CD14-positive monocyte (primary cell): ENCODE data around the gene MISP3. TPM values are rescaled to one million over a fixed set of nuclear protein-coding genes. Genes with fewer than 3 reads are reported as not detected.
"Not testable (repeated sequence)": the region's sequence is repeated elsewhere in the genome, so short reads cannot be mapped to it uniquely, and the experiment has no call there.

Experiments used
- DNase-seq, 3 donors: peaks; one replicate each; pipeline ENCODE4 v3.0.0-alpha.2; 2011 to 2022
- H2AFZ ChIP-seq: 2 replicates; pipeline ENCODE4 v1.6.0; 2012; ENCODE audit warnings: mild to moderate bottlenecking, low read depth, low read length, inconsistent platforms; ENCODE audit not compliant: insufficient read depth, poor library complexity, severe bottlenecking
- H3K27ac ChIP-seq, 2 donors: 1 replicate in 1 of 2; 2 replicates in 1 of 2; pipeline ENCODE4 v1.5.1; 2012 to 2013; ENCODE audit warnings: low read length in 2 of 2, control low read depth in 1 of 2, inconsistent platforms in 1 of 2, low read depth in 1 of 2, mild to moderate bottlenecking in 1 of 2
- H3K27me3 ChIP-seq, 2 donors: one replicate each; pipeline versions ENCODE4 v1.6.0 to v1.6.1; 2011 to 2013; ENCODE audit warnings: low read length in 2 of 2; ENCODE audit not compliant: control insufficient read depth in 2 of 2, insufficient read depth in 2 of 2
- H3K36me3 ChIP-seq, 2 donors: replicated peaks in 1 of 2; 1 replicate in 1 of 2; 2 replicates in 1 of 2; pipeline versions ENCODE4 v1.5.1 to v1.6.1; 2012 to 2013; ENCODE audit warnings: low read length in 2 of 2, control low read depth in 1 of 2, inconsistent platforms in 1 of 2, mild to moderate bottlenecking in 1 of 2; ENCODE audit not compliant: insufficient read depth in 2 of 2, control insufficient read depth in 1 of 2
- H3K4me1 ChIP-seq, 2 donors: 1 replicate in 1 of 2; 2 replicates in 1 of 2; pipeline versions ENCODE4 v1.5.1 to v1.6.1; 2012 to 2013; ENCODE audit warnings: low read length in 2 of 2, control low read depth in 1 of 2, inconsistent platforms in 1 of 2, mild to moderate bottlenecking in 1 of 2, moderate library complexity in 1 of 2; ENCODE audit not compliant: insufficient read depth in 2 of 2, control insufficient read depth in 1 of 2
- H3K4me2 ChIP-seq: replicated peaks from 2 replicates; pipeline ENCODE3; 2012; ENCODE audit warnings: low read length, moderate library complexity, mild to moderate bottlenecking; ENCODE audit not compliant: poor library complexity, severe bottlenecking; ENCODE audit errors: extremely low read depth
- H3K4me3 ChIP-seq, 3 experiments: fragments of 200-600 bp in 1 of 3; sonication (generic) in 1 of 3; replicated peaks in 1 of 3; 1 replicate in 2 of 3; 2 replicates in 1 of 3; pipeline ENCODE4 v1.5.1; 2011 to 2013; ENCODE audit warnings: low read length in 3 of 3, mild to moderate bottlenecking in 3 of 3, control low read depth in 2 of 3, low read depth in 2 of 3, inconsistent platforms in 1 of 3, moderate library complexity in 1 of 3
- H3K79me2 ChIP-seq: 2 replicates; pipeline ENCODE4 v1.6.0; 2012; ENCODE audit warnings: mild to moderate bottlenecking, control low read depth, inconsistent platforms, low read length, moderate library complexity; ENCODE audit not compliant: insufficient read depth
- H3K9ac ChIP-seq: 2 replicates; pipeline ENCODE4 v1.6.0; 2017; ENCODE audit warnings: low read length, mild to moderate bottlenecking; ENCODE audit not compliant: insufficient read depth, poor library complexity, severe bottlenecking
- H3K9me3 ChIP-seq, 2 donors: replicated peaks in 1 of 2; 1 replicate in 1 of 2; 2 replicates in 1 of 2; pipeline versions ENCODE4 v1.5.1 to v1.6.1; 2012 to 2013; ENCODE audit warnings: low read length in 2 of 2, control low read depth in 1 of 2; ENCODE audit not compliant: control insufficient read depth in 1 of 2, insufficient read depth in 1 of 2
- H4K20me1 ChIP-seq: 2 replicates; pipeline ENCODE4 v1.6.0; 2012; ENCODE audit warnings: mild to moderate bottlenecking, low read length, control low read depth, moderate library complexity; ENCODE audit not compliant: insufficient read depth
- H3K27ac Mint-ChIP-seq, 7 donors: one replicate each; pipeline ENCODE4 v1.8.0; 2020; ENCODE audit warnings: mild to moderate bottlenecking in 7 of 7, mixed read lengths in 7 of 7, moderate library complexity in 6 of 7, inconsistent platforms in 2 of 7
- H3K27me3 Mint-ChIP-seq, 3 donors: one replicate each; pipeline ENCODE4 v1.8.0; 2021 to 2022; ENCODE audit warnings: low read depth in 3 of 3, mild to moderate bottlenecking in 3 of 3, mixed read lengths in 3 of 3, moderate library complexity in 3 of 3, inconsistent platforms in 1 of 3
- H3K36me3 Mint-ChIP-seq, 2 donors: one replicate each; pipeline ENCODE4 v1.8.0; 2020; ENCODE audit warnings: mixed read lengths in 2 of 2, inconsistent platforms in 1 of 2, mild to moderate bottlenecking in 1 of 2
- H3K4me1 Mint-ChIP-seq: one replicate; pipeline ENCODE4 v1.8.0; 2020; ENCODE audit warnings: mild to moderate bottlenecking, mixed read lengths
- H3K4me3 Mint-ChIP-seq, 2 donors: one replicate each; pipeline ENCODE4 v1.8.0; 2020; ENCODE audit warnings: mild to moderate bottlenecking in 2 of 2, mixed read lengths in 2 of 2, moderate library complexity in 1 of 2
- H3K9me3 Mint-ChIP-seq, 7 donors: one replicate each; pipeline ENCODE4 v1.8.0; 2020 to 2022; ENCODE audit warnings: mixed read lengths in 7 of 7, mild to moderate bottlenecking in 6 of 7, moderate library complexity in 6 of 7, inconsistent platforms in 2 of 7
- WGBS: methylation state at CpG from one replicate; pipeline ENCODE4 v1.1.5; 2013; ENCODE audit warnings: missing lambda C conversion rate; ENCODE audit not compliant: insufficient coverage; 5-methylcytosine and 5-hydroxymethylcytosine counted together
- intact Hi-C, 2 donors: fragments of 100-400 bp; cut with micrococcal nuclease; formaldehyde crosslinking; loops; one replicate each; pipeline versions ENCODE4 v1.15.0 to v1.15.1; 2023
- polyA plus RNA-seq, 3 donors: library from polyadenylated mRNA; depleted of rRNA in 1 of 3; unstranded in 2 of 3; stranded (reverse) in 1 of 3; fragments of 300-500 nt in 2 of 3; fragments of >200 nt in 1 of 3; fragmentation: Illumina TruSeq in 2 of 3; gene quantifications; 1 replicate in 2 of 3; 2 replicates in 1 of 3; pipeline ENCODE4 v1.2.3, GENCODE V29; 2012 to 2021
- TF ChIP-seq, protein P1 (sequence below): fragments of 200-600 bp; IDR thresholded peaks from one replicate; pipeline ENCODE4 v1.8.0; 2022; ENCODE audit warnings: antibody characterized with exemption, mild to moderate bottlenecking

MISP3 gene
- polyA plus RNA-seq, 3 donors, result 0.42 to 0.77 (median 0.52) TPM

DNA sequence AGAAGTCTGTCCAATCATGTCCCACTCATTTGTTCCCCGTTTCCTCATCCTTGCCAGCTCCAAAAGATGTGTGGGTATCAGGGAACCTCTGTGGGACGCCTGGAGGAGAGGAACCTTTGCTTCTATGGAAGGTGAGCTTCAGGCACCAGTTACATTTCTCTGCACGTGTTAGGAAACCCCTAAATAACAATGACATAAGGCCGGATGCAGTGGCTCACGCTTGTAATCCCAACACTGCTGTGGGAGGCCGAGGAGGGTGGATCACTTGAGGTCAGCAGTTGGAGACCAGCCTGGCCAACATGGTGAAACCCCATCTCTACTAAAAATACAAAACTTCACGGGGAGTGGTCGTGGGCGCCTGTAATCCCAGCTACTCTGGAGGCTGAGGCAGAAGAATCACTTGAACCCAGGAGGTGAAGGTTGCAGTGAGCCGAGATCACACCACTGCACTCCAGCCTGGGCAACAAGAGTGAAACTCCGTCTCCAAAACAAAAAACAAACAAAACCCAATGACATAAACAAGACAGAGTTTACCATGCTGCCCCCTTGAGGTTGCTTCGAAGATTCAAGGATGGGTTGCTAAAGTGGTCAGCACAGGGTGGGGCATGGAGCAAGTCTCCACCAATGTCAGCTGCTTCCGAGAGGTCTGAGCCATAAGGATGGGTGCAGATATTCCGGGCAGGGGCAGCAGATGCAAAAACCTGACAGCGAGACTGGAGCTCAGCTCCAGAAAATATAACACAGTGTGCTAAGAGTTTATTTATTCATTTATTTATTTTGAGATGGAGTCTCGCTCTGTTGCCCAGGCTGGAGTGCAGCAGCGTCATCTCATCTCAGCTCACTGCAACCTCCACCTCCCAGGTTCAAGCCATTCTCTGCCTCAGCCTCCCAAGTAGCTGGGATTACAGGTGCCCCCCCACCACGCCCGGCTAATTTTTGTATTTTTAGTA is 29.7 kb upstream of the MISP3 start:
- H3K9me3 Mint-ChIP-seq, H4K20me1 ChIP-seq, H3K27me3 ChIP-seq, H3K4me1 ChIP-seq, H3K4me3 Mint-ChIP-seq, H3K27me3 Mint-ChIP-seq, H3K4me2 ChIP-seq, H3K79me2 ChIP-seq, H3K9me3 ChIP-seq, H3K4me3 ChIP-seq, H2AFZ ChIP-seq, H3K9ac ChIP-seq: not testable (repeated sequence)
- intact Hi-C loops, result loop anchor here in 1 of 2 donors (10.0 kb wide), 1 partner anchor 158 kb away; no protein-coding TSS in a partner anchor
- peak overlapping the region; percentile 82 to 93 (median 86) for H3K27ac Mint-ChIP-seq
- H3K4me1 Mint-ChIP-seq, result peaks cover 21% of the 10 kb centered on the region
- WGBS, result 30% methylated on average over 2 of the region's 19 CpGs
- peaks cover 69 to 97% of the 10 kb centered on the region in 2 donors for H3K36me3 Mint-ChIP-seq
- peaks cover 66 to 87% of the 10 kb centered on the region in 2 donors for H3K36me3 ChIP-seq
- TF ChIP-seq, protein P1, sequence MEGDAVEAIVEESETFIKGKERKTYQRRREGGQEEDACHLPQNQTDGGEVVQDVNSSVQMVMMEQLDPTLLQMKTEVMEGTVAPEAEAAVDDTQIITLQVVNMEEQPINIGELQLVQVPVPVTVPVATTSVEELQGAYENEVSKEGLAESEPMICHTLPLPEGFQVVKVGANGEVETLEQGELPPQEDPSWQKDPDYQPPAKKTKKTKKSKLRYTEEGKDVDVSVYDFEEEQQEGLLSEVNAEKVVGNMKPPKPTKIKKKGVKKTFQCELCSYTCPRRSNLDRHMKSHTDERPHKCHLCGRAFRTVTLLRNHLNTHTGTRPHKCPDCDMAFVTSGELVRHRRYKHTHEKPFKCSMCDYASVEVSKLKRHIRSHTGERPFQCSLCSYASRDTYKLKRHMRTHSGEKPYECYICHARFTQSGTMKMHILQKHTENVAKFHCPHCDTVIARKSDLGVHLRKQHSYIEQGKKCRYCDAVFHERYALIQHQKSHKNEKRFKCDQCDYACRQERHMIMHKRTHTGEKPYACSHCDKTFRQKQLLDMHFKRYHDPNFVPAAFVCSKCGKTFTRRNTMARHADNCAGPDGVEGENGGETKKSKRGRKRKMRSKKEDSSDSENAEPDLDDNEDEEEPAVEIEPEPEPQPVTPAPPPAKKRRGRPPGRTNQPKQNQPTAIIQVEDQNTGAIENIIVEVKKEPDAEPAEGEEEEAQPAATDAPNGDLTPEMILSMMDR, result peak; percentile 55
- DNase-seq, result peak; percentile 54 to 68 (median 66)
- peak overlapping the region; percentile 44 to 73 for H3K27ac ChIP-seq

DNA sequence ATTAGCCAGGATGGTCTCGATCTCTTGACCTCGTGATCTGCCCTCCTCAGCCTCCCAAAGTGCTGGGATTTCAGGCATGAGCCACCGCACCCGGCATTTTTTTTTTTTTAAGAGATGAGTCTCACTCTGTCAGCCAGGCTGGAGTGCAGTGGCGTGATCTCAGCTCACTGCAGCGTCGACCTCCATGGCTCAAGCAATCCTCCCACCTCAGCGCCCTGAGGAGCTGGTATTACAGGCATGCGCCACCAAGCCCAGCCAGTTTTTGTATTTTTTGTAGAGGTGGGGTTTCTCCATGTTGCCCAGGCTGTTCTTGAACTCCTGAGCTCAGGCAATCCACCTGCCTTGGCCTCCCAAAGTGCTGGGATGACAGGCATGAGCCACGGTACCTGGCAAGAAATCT is 24.7 kb upstream of the MISP3 start:
- not testable (repeated sequence) for H3K79me2 ChIP-seq, H4K20me1 ChIP-seq, H3K4me3 ChIP-seq, H3K27me3 ChIP-seq, DNase-seq, H3K4me1 ChIP-seq, H2AFZ ChIP-seq, H3K9me3 ChIP-seq, H3K4me2 ChIP-seq, H3K9ac ChIP-seq, H3K27me3 Mint-ChIP-seq, H3K27ac Mint-ChIP-seq, H3K4me3 Mint-ChIP-seq, H3K27ac ChIP-seq
- H3K9me3 Mint-ChIP-seq, result peaks cover 5 to 16% (median 8%) of the 10 kb centered on the region in 7 donors
- 98% methylated on average over 5 of the region's 10 CpGs for WGBS
- H3K36me3 Mint-ChIP-seq, result peaks cover 65 to 97% of the 10 kb centered on the region in 2 donors
- peaks cover 14% of the 10 kb centered on the region for H3K4me1 Mint-ChIP-seq
- intact Hi-C loops, result loop anchor here (5.0 to 10.0 kb wide), 2 partner anchors 96 to 163 kb away; partner anchors contain the start of gene DCAF15 (in 1 of the 2)
- H3K36me3 ChIP-seq, result peaks cover 63 to 86% of the 10 kb centered on the region in 2 donors
